ENCODE results near the gene OSTN.
"Not testable (repeated sequence)": the region's sequence is repeated elsewhere in the genome, so short reads cannot be mapped to it uniquely, and the experiment has no call there.

OSTN gene

GRCh38 chr3:191268737-191269136 lies 69.7 kb downstream of the OSTN start:
- no peak for DNase-seq

- DNase-seq = no peak
Measured at GRCh38 chr3:191269289-191270085, 70.4 kb downstream of the OSTN start.

DNA sequence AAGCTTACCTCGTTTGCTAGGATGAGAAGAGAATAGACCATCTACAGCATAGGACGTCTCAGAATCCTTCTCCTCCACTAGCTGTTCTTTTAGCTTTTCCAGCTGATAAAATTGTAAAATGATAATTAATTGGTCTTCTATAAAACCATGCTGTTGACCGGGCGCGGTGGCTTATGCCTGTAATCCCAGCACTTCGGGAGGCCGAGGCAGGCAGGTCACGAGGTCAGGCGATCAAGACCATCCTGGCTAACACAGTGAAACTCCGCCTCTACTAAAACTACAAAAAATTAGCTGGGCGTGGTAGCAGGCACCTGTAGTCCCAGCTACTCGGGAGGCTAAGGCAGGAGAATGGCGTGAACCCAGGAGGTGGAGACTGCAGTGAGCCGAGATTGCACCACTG lies 76.2 kb downstream of the OSTN start:
- DNase-seq = not testable (repeated sequence)

GRCh38 chr3:191275751-191276150 lies 76.7 kb downstream of the OSTN start:
- no peak for DNase-seq

GRCh38 chr3:191280111-191280510 lies 81.1 kb downstream of the OSTN start:
- no peak for DNase-seq

DNA sequence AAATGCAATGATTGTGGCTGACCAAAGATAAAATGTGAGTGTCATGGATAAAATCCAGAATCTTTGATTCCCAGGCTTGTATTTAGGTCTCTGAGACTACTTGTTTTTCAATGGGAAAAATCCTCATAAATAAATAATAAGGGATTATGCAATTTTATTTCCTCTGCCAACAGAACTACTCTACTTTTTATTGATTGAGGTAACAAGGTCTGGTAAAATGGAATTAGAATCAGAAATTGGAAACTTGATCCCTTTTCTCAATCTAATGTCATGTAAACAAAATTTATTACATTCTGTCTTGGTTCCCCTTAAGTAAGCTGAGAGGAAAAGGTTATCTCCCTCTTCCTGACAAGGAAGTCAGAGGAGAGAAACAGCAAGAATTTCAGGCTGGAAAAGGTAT lies 81.8 kb downstream of the OSTN start:
- DNase-seq = no peak

- DNase-seq = no peak
Measured at GRCh38 chr3:191282251-191283185, 83.5 kb downstream of the OSTN start.

- DNase-seq = no peak
Measured at GRCh38 chr3:191283400-191283799, 84.4 kb downstream of the OSTN start.

DNA sequence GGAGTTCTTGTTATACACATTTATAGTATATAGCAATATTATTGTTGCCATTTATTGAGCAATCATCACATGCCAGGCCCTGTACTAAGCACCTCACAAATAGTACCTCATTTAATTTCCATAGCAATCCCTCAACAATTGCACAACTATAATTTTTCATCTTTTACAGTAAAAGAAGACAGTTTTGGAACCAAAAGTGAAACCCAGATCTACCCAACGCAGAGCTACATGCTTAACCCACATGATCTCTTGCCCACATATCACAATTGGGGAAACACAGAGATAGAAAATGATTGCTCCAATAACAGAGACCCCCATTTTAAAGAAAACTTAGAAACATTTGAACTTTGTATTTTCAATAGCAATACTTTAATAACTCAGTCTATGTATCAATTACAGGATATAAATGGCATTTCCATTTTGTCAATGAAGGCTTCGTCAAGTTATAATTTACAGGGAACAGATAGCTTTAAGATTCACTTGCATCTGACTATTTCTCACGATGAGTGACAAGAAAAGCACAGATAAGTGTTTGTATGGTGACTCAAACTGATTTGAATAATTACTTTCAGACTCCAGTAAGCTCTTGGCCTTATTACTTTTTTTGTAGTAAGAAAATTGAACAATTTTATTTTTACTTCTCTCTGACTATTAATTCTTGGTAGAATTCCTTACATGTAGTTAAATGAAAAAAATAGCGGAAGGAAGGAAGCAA lies 91.4 kb downstream of the OSTN start:
- DNase-seq = no peak

GRCh38 chr3:191292243-191293015 lies 93.4 kb downstream of the OSTN start:
- DNase-seq = no peak

DNA sequence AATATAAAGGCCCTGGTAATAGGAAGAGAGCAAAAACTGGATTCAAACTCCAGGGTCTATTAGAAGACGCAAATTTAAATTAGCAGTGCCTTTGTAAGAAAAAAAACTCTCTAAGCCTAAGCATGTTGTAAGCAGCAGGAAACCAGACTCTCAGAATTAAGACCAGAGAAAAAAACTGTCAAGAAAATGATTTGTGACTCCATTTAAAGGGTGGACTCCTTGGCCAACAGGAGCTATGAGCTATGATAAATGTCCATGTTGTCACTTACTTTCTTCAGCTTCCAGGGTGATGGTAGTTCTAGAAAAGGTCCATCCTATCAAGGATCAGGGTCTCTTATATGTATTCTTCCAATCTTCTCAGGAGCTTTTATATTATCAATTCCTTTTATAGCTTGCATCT lies 95.2 kb downstream of the OSTN start:
- no peak for DNase-seq

DNA sequence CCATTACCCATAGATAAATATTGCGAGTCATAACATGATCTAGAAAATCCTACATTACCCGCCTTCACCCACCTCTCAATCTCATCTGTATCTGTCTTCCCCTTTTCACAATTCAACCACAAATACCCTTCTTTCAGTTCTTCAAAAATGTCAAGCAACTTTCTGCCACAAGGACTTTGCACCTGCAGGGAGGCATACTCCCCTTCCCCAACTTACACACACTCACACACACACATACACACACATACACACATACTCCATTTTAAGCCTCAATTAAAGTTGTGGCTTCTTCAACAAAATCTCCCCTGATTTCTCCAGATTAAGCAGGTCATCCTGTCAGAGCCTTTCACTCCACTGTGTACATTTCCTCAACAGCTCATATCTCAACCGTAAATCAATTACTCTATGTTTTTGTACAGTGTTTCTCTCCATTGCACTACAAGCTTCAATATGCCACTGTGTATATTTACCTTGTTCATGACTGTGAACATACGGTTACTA lies 97.0 kb downstream of the OSTN start:
- no peak for DNase-seq

- no peak for DNase-seq
Measured at GRCh38 chr3:191298846-191299245, 99.8 kb downstream of the OSTN start.

- no peak for DNase-seq
Measured at GRCh38 chr3:191300422-191300821, 101.4 kb downstream of the OSTN start.

DNA sequence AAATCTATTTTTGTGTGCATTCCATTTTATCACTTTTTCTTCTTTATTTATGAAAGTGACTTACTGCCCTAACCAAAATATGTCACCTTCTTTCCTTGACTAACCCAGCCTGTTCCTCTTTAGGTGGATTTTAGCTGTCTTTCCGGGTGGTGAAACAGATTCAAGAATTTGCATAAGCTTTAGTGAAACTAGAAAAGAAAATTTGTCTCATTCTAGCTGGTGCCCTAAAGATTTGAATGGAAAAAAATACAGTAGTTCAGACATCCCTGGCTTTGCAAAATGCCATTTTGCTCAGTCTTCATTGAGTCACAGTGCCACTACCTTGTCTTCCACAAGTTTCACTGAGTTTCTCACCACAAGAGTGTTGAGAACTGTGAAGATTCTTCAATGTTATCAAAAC lies 102.0 kb downstream of the OSTN start:
- DNase-seq = no peak

GRCh38 chr3:191301782-191302411 lies 102.9 kb downstream of the OSTN start:
- no peak for DNase-seq

DNA sequence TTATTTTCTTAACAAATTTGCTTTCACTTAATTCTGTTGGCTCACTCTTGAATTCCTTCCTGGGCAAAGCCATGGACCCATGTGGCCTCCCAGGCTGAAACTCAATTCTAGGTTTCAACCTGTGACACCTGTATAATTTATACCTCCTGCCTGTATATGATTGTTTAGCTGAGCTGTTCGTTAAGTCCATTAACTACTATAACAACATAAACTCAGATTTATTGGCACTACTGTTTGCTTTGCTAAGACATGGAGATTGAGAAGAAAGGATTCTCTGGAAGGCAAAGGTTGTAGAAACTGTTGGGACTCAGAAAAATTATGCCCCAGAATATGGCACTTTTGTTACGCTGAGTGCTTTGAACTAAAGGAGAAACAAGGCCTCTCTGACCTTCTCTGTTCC lies 103.4 kb downstream of the OSTN start:
- DNase-seq = no peak

DNA sequence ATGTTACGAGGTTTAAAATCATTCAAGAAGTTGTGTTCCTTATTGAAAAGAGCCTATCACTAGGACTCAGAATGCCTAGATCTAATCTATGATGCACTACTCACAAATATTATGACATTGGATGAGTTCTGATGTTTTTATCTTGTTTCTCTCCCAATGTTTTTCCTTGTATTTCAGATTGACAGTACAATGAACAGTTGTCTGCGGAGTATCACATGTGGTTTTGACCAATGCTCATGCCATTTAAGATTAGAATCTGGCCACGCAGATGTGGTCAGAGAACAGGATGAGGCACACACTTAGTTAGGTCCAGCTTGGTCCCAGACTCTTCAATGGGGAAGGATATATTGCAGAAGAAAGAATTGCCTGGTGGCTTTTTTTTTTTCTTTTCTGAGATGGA lies 104.6 kb downstream of the OSTN start:
- no peak for DNase-seq

GRCh38 chr3:191306428-191306827 lies 107.4 kb downstream of the OSTN start:
- DNase-seq = no peak

DNA sequence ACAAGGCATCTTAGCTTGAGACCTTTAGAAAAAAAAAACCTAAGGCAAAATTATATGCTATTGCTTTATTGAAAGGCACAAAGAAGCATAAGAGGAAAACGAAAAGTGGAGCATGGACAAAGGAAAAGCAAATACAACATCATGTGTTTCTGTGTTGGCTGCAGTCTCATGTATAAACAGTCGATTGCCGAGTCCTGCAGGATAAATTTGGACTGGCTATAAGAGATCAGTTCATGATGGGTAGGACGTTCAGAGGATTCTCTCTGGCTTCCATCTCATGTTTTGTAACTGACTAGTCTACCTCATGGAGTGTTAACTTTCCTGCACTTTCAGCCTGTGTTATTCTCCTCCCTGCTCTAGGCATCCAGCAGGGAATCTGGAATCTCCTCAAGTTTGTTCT lies 108.3 kb downstream of the OSTN start:
- DNase-seq = no peak

DNA sequence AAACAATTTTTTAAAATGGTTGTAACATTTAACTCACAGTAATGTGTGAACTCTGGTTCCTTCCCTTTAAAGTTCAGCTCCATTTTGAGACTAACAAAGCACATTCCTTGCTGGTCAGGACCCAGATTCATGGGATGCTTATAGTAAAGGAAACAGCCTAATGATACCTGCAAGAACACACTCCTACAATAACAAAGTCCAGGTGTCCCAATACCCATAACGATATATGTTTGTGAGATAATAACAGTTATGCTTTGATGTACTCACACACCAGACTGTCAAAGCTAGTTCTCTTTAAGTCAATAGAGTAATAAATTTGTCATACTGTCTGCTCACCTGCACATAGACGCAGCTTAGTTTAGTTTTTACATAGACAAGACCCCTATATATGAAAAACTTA lies 114.3 kb downstream of the OSTN start:
- DNase-seq = no peak
